ENCODE measurements around the gene ZNF142.
"Not testable (repeated sequence)": the region's sequence is repeated elsewhere in the genome, so short reads cannot be mapped to it uniquely, and the experiment has no call there.

ZNF142 gene

GRCh38 chr2:218691234-218691633 is 31.8 kb upstream of the ZNF142 start:
- H3K27me3 ChIP-seq (replicated peaks in 2 of 5; ENCODE audit: control insufficient read depth in 4 of 5, insufficient read depth in 5 of 5, low read length in 4 of 5): no peaks in the 10 kb centered on the region
- H3K9me3 ChIP-seq (ENCODE audit: control extremely low read depth in 1 of 5, control insufficient read depth in 4 of 5, insufficient read depth in 2 of 5, low read depth in 1 of 5, low read length in 4 of 5): no peaks in the 10 kb centered on the region
- no peak overlapping the region for H3K4me3 ChIP-seq (ENCODE audit: control insufficient read depth in 1 of 7, extremely low read depth in 1 of 7, insufficient read depth in 4 of 7, low read depth in 2 of 7, low read length in 6 of 7)
- DNase-seq: no peak
- H3K4me1 ChIP-seq (ENCODE audit: control extremely low read depth in 1 of 4, control insufficient read depth in 4 of 4, insufficient read depth in 4 of 4, low read length in 3 of 4): no peaks in the 10 kb centered on the region
- H3K27ac ChIP-seq (ENCODE audit: insufficient read depth in 1 of 2, low read depth in 1 of 2, low read length in 2 of 2, poor library complexity in 1 of 2, severe bottlenecking in 2 of 2): no peak overlapping the region
- H3K36me3 ChIP-seq (ENCODE audit: control insufficient read depth in 4 of 4, insufficient read depth in 4 of 4, low read length in 3 of 4): peaks cover 8 to 40% (median 16%) of the 10 kb centered on the region in 4 experiments
- ChIA-PET CTCF (interaction anchor here (0.7 to 1.2 kb wide), 4 partner anchors 9 to 157 kb away, joined by 3 read pairs; no protein-coding TSS in a partner anchor), POLR2A (no interaction called here)

- not testable (repeated sequence) for H3K4me3 ChIP-seq (ENCODE audit: control insufficient read depth in 1 of 7, extremely low read depth in 1 of 7, insufficient read depth in 4 of 7, low read depth in 2 of 7, low read length in 6 of 7); H3K9me3 ChIP-seq (ENCODE audit: control extremely low read depth in 1 of 5, control insufficient read depth in 4 of 5, insufficient read depth in 2 of 5, low read depth in 1 of 5, low read length in 4 of 5); H3K4me1 ChIP-seq (ENCODE audit: control extremely low read depth in 1 of 4, control insufficient read depth in 4 of 4, insufficient read depth in 4 of 4, low read length in 3 of 4); H3K27me3 ChIP-seq (replicated peaks in 2 of 5; ENCODE audit: control insufficient read depth in 4 of 5, insufficient read depth in 5 of 5, low read length in 4 of 5); H3K27ac ChIP-seq (ENCODE audit: insufficient read depth in 1 of 2, low read depth in 1 of 2, low read length in 2 of 2, poor library complexity in 1 of 2, severe bottlenecking in 2 of 2)
- 11% methylated on average over 3 of the region's 5 CpGs for WGBS (ENCODE audit: insufficient coverage)
- ChIA-PET POLR2A (interaction anchor here (0.9 to 1.0 kb wide), 2 partner anchors 29 to 36 kb away, joined by 3 read pairs; no protein-coding TSS in a partner anchor), CTCF (interaction anchor here (0.7 to 4.7 kb wide), 15 partner anchors 11 to 210 kb away, joined by 3 to 52 read pairs (median 4); partner anchors contain the start of genes BCS1L, RNF25, STK36 and ZNF142)
- peak; percentile 71 to 87 (median 85) for DNase-seq
- H3K36me3 ChIP-seq (ENCODE audit: control insufficient read depth in 4 of 4, insufficient read depth in 4 of 4, low read length in 3 of 4): peaks cover 5 to 20% (median 7%) of the 10 kb centered on the region in 4 experiments
These were observed 28.1 kb upstream of the ZNF142 start for GRCh38 chr2:218687400-218688060.

DNA sequence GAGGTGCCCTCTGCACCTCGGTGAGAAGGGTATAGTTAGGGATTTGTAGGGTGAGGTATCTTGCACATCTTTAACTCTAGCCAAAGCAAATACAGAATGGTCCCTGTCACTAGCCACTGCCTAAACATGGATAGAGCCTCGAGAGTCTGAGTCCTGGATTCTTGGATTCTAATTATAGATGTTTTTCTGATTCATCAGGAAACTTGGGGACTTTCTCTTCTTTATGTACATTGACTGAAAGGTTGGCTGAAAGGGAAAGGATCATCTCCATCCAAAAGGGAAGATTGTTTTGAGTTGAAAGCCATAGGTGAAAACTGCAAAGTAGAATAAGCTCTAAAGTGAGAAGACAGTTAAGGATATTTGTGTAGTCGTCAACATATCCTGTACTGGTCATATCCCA is 20.6 kb upstream of the ZNF142 start:
- POLR2A ChIA-PET: no interaction called here
- H3K36me3 ChIP-seq (ENCODE audit: control insufficient read depth in 4 of 4, insufficient read depth in 4 of 4, low read length in 3 of 4): peaks cover 5 to 12% (median 8%) of the 10 kb centered on the region in 4 experiments
- no peak for DNase-seq
- CTCF ChIA-PET: interaction anchor here (0.5 to 1.2 kb wide), 2 partner anchors 12 to 151 kb away, joined by 3 read pairs; no protein-coding TSS in a partner anchor
- H3K27ac ChIP-seq (ENCODE audit: insufficient read depth in 1 of 2, low read depth in 1 of 2, low read length in 2 of 2, poor library complexity in 1 of 2, severe bottlenecking in 2 of 2): no peak overlapping the region
- no peak overlapping the region for H3K4me3 ChIP-seq (ENCODE audit: control insufficient read depth in 1 of 7, extremely low read depth in 1 of 7, insufficient read depth in 4 of 7, low read depth in 2 of 7, low read length in 6 of 7)
- H3K27me3 ChIP-seq (replicated peaks in 2 of 5; ENCODE audit: control insufficient read depth in 4 of 5, insufficient read depth in 5 of 5, low read length in 4 of 5): no peaks in the 10 kb centered on the region
- no CpG with 5 or more reads among the region's 3 CpGs for whole genome bisulfite sequencing (ENCODE audit: insufficient coverage)
- H3K4me1 ChIP-seq (ENCODE audit: control extremely low read depth in 1 of 4, control insufficient read depth in 4 of 4, insufficient read depth in 4 of 4, low read length in 3 of 4): no peaks in the 10 kb centered on the region
- H3K9me3 ChIP-seq (ENCODE audit: control extremely low read depth in 1 of 5, control insufficient read depth in 4 of 5, insufficient read depth in 2 of 5, low read depth in 1 of 5, low read length in 4 of 5): no peaks in the 10 kb centered on the region

GRCh38 chr2:218679119-218679518 is 19.7 kb upstream of the ZNF142 start:
- ChIA-PET POLR2A (no interaction called here), CTCF (interaction anchor here (1.2 kb wide), 1 partner anchor 13 kb away, joined by 3 read pairs; no protein-coding TSS in a partner anchor)
- Histone ChIP-seq H3K4me1 (ENCODE audit: control extremely low read depth in 1 of 4, control insufficient read depth in 4 of 4, insufficient read depth in 4 of 4, low read length in 3 of 4) (no peaks in the 10 kb centered on the region), H3K27me3 (replicated peaks in 2 of 5; ENCODE audit: control insufficient read depth in 4 of 5, insufficient read depth in 5 of 5, low read length in 4 of 5) (no peaks in the 10 kb centered on the region), H3K4me3 (ENCODE audit: control insufficient read depth in 1 of 7, extremely low read depth in 1 of 7, insufficient read depth in 4 of 7, low read depth in 2 of 7, low read length in 6 of 7) (no peak overlapping the region), H3K27ac (ENCODE audit: insufficient read depth in 1 of 2, low read depth in 1 of 2, low read length in 2 of 2, poor library complexity in 1 of 2, severe bottlenecking in 2 of 2) (no peak overlapping the region), H3K36me3 (ENCODE audit: control insufficient read depth in 4 of 4, insufficient read depth in 4 of 4, low read length in 3 of 4) (peaks cover 3 to 12% (median 8%) of the 10 kb centered on the region in 4 experiments), H3K9me3 (ENCODE audit: control extremely low read depth in 1 of 5, control insufficient read depth in 4 of 5, insufficient read depth in 2 of 5, low read depth in 1 of 5, low read length in 4 of 5) (no peaks in the 10 kb centered on the region)
- DNase-seq: peak in 1 of 3 donors; percentile 3
- 78% methylated on average over 4 of the region's 4 CpGs for WGBS (ENCODE audit: insufficient coverage)

DNA sequence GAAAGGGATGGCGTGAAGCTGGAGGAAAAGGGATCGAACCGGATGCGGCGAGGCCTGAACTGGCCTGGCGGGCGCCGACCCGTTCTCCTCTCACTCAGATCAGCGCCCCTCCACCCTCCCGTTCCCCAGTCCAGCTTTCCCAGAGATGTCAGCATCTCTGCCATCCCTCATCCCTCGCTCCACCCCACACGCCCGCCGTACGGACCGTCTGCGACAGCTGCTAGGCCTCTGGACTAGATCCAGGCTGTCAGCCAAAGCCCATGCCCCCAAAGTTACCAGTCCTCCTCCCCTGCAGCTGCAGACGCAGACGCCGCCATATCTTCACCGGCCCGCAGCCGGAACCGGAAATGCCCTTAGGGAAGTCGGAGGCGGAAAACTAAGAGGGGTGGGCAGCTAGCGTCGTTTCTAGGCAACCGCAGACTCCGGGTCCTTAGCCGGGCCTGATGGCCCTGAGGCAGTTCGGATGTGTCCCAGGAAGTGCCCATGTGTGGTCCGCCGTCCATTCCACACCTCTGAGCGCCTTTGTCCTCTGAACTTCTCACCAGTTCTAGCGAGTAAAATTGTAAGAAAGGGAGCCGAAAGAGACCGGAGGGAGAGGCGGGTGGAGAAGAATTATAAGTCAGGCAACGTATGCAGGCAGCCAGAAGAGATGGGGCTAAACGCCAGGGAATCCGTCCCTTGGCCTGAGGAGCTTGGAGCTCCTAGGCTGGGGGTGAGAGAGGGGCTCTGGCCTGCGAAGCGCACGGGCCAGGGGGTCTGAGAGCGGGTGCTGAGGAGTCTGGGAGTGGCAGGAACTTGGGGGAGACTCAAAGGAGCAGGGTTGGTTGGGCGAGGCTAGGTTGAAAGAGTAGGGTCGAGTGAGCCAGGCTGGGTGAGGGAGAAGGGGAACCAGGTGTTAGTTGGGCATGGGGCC is 12.5 kb upstream of the ZNF142 start, which contains the start of the genes RNF25 and STK36:
RNF25 (minus strand) TSS at position 349 of the 913 bp plus-strand sequence; CDS start at position 317, 32 bp downstream.
STK36 (plus strand) TSS at position 433 of the 913 bp plus-strand sequence. CDS start 744 bp downstream, outside the sequence.
- Histone ChIP-seq H3K4me1 (ENCODE audit: control extremely low read depth in 1 of 4, control insufficient read depth in 4 of 4, insufficient read depth in 4 of 4, low read length in 3 of 4) (peaks cover 0 to 20% (median 14%) of the 10 kb centered on the region in 4 experiments), H3K9me3 (ENCODE audit: control extremely low read depth in 1 of 5, control insufficient read depth in 4 of 5, insufficient read depth in 2 of 5, low read depth in 1 of 5, low read length in 4 of 5) (no peaks in the 10 kb centered on the region), H3K27ac (ENCODE audit: insufficient read depth in 1 of 2, low read depth in 1 of 2, low read length in 2 of 2, poor library complexity in 1 of 2, severe bottlenecking in 2 of 2) (peak within 1 kb of the TSS; percentile 67 to 83), H3K27me3 (replicated peaks in 2 of 5; ENCODE audit: control insufficient read depth in 4 of 5, insufficient read depth in 5 of 5, low read length in 4 of 5) (no peaks in the 10 kb centered on the region), H3K36me3 (ENCODE audit: control insufficient read depth in 4 of 4, insufficient read depth in 4 of 4, low read length in 3 of 4) (peaks cover 5 to 17% (median 16%) of the 10 kb centered on the region in 4 experiments), H3K4me3 (ENCODE audit: control insufficient read depth in 1 of 7, extremely low read depth in 1 of 7, insufficient read depth in 4 of 7, low read depth in 2 of 7, low read length in 6 of 7) (peak within 1 kb of the TSS; percentile 54 to 97 (median 90))
- WGBS (ENCODE audit: insufficient coverage): under 1% methylated on average over 37 of the region's 49 CpGs
- ChIA-PET CTCF (interaction anchor here (1.8 to 8.9 kb wide), 3 partner anchors 12 to 17 kb away, joined by 7 to 52 read pairs (median 40); partner anchors contain the start of genes BCS1L and ZNF142), POLR2A (interaction anchor here (1.0 kb wide), 1 partner anchor 12 kb away, joined by 3 read pairs; the partner anchor contains the start of genes BCS1L and ZNF142)
- peak; percentile 82 to 92 (median 86) for DNase-seq

DNA sequence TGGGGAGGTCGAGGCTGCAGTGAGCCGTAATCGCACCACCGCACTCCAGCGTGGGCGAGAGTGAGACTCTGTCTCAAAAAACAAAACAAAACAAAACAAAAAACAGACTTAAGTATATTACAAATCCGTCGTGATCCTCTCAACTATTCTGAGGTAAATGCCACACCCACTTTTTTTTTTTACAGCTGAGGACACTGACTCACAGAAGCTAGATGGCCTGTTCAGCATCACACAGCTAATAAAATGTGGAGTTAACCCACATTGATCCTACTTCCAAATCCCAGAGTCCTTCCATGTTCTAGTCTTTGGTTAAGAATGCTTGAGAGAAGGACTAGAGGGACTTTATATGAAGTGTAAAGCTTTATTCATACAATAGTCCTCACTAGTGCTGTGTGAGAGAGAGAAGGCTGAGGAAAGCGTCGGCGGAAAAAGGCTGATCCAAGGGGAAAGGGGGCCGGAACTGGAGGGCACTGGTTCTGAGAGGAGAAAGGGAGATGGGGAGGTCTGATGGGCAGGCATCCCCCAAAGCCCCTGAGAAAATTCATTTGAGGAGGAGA is 11.8 kb upstream of the ZNF142 start:
- WGBS (ENCODE audit: insufficient coverage): 6% methylated on average over 6 of the region's 12 CpGs
- no peaks in the 10 kb centered on the region for H3K9me3 ChIP-seq (ENCODE audit: control extremely low read depth in 1 of 5, control insufficient read depth in 4 of 5, insufficient read depth in 2 of 5, low read depth in 1 of 5, low read length in 4 of 5)
- ChIA-PET CTCF (interaction anchor here (1.8 to 8.9 kb wide), 3 partner anchors 12 to 17 kb away, joined by 7 to 52 read pairs (median 40); partner anchors contain the start of genes BCS1L and ZNF142), POLR2A (no interaction called here)
- H3K4me3 ChIP-seq (ENCODE audit: control insufficient read depth in 1 of 7, extremely low read depth in 1 of 7, insufficient read depth in 4 of 7, low read depth in 2 of 7, low read length in 6 of 7): peak overlapping the region; percentile 54 to 97 (median 90)
- no peaks in the 10 kb centered on the region for H3K27me3 ChIP-seq (replicated peaks in 2 of 5; ENCODE audit: control insufficient read depth in 4 of 5, insufficient read depth in 5 of 5, low read length in 4 of 5)
- peaks cover 0 to 20% (median 14%) of the 10 kb centered on the region in 4 experiments for H3K4me1 ChIP-seq (ENCODE audit: control extremely low read depth in 1 of 4, control insufficient read depth in 4 of 4, insufficient read depth in 4 of 4, low read length in 3 of 4)
- DNase-seq: peak; percentile 8 to 42 (median 28)
- H3K36me3 ChIP-seq (ENCODE audit: control insufficient read depth in 4 of 4, insufficient read depth in 4 of 4, low read length in 3 of 4): peaks cover 7 to 22% (median 20%) of the 10 kb centered on the region in 4 experiments
- H3K27ac ChIP-seq (ENCODE audit: insufficient read depth in 1 of 2, low read depth in 1 of 2, low read length in 2 of 2, poor library complexity in 1 of 2, severe bottlenecking in 2 of 2): peak overlapping the region; percentile 67 to 83

Measured in common myeloid progenitor, CD34-positive (primary cell).